Activated CD4-positive, CD25-positive, alpha-beta regulatory T cell treated with anti-CD3 and anti-CD28 coated beads, Interleukin-2, amount 50 U/mL, for 16 hours (primary cell): Measurements from ENCODE around the gene PRKAR2A.

Experiments
- DNase-seq: peaks from one replicate; pipeline ENCODE4 v3.0.0-alpha.2; 2020; ENCODE audit warnings: low read depth, low spot score

PRKAR2A gene

GRCh38 chr3:48847504-48848423 is at the start of gene PRKAR2A:
TSS of gene PRKAR2A (minus strand) at chr3:48847874. CDS start at chr3:48847596, 278 bp downstream.
- DNase-seq, result peak; percentile 61

- no peak for DNase-seq
These were observed 49.3 kb upstream of the PRKAR2A start for GRCh38 chr3:48896936-48897335.

- no peak for DNase-seq
These were observed 46.8 kb upstream of the PRKAR2A start for GRCh38 chr3:48894516-48894915.

GRCh38 chr3:48891606-48892005 is 43.9 kb upstream of the PRKAR2A start:
- DNase-seq, result no peak

- no peak for DNase-seq
These were observed 38.1 kb upstream of the PRKAR2A start for GRCh38 chr3:48885753-48886152.

- DNase-seq, result no peak
These were observed 34.0 kb upstream of the PRKAR2A start for GRCh38 chr3:48881652-48882114.

- DNase-seq, result no peak
These were observed 33.3 kb upstream of the PRKAR2A start for GRCh38 chr3:48881006-48881405.

GRCh38 chr3:48879994-48880377 is 32.3 kb upstream of the PRKAR2A start:
- DNase-seq, result no peak

GRCh38 chr3:48879307-48879993 is 31.8 kb upstream of the PRKAR2A start:
- no peak for DNase-seq

- DNase-seq, result no peak
These were observed 30.0 kb upstream of the PRKAR2A start for GRCh38 chr3:48877671-48878070.

GRCh38 chr3:48863122-48863521 is 15.4 kb upstream of the PRKAR2A start:
- DNase-seq, result no peak

GRCh38 chr3:48859206-48859605 is 11.5 kb upstream of the PRKAR2A start:
- DNase-seq, result no peak

- DNase-seq, result no peak
These were observed 11.0 kb upstream of the PRKAR2A start for GRCh38 chr3:48858709-48859108.

- DNase-seq, result no peak
These were observed 10.0 kb upstream of the PRKAR2A start for GRCh38 chr3:48857641-48858040.

- no peak for DNase-seq
These were observed 8.8 kb upstream of the PRKAR2A start for GRCh38 chr3:48856469-48856868.

GRCh38 chr3:48855681-48856447 is 8.2 kb upstream of the PRKAR2A start:
- DNase-seq, result no peak

- DNase-seq, result no peak
These were observed 4.5 kb upstream of the PRKAR2A start for GRCh38 chr3:48852151-48852550.

- no peak for DNase-seq
These were observed 3.7 kb upstream of the PRKAR2A start for GRCh38 chr3:48851407-48851806.

GRCh38 chr3:48848816-48849515 is 1.3 kb upstream of the PRKAR2A start:
- no peak for DNase-seq

GRCh38 chr3:48847053-48847503 is 596 bp downstream of the PRKAR2A start:
- DNase-seq, result peak; percentile 5

GRCh38 chr3:48845170-48845569 is 2.5 kb downstream of the PRKAR2A start:
- no peak for DNase-seq
